ENCODE results near the gene CLTCL1.
"Not testable (repeated sequence)": the region's sequence is repeated elsewhere in the genome, so short reads cannot be mapped to it uniquely, and the experiment has no call there.

CLTCL1 gene

GRCh38 chr22:19291580-19292457 is at the start of gene CLTCL1:
CLTCL1 (minus strand) TSS chr22:19291719; CDS start chr22:19291641, 78 bp downstream.
- Histone ChIP-seq H3K4me3 (ENCODE audit: low read depth, low read length) (peak within 1 kb of the TSS; percentile 91), H3K27me3 (ENCODE audit: insufficient read depth, low read length) (no peaks in the 10 kb centered on the region), H3K4me1 (ENCODE audit: control insufficient read depth, insufficient read depth, low read length, unreplicated experiment) (peaks cover 28% of the 10 kb centered on the region), H2AFZ (ENCODE audit: low read length, unreplicated experiment) (peak within 1 kb of the TSS; percentile 83), H3K79me2 (ENCODE audit: control insufficient read depth, insufficient read depth, low read length, unreplicated experiment) (peaks cover 8% of the 10 kb centered on the region), H3K36me3 (ENCODE audit: insufficient read depth, low read length) (no peaks in the 10 kb centered on the region), H3K27ac (ENCODE audit: low read depth, low read length) (no peak within 1 kb of the TSS)

- no peaks in the 10 kb centered on the region for H3K4me1 ChIP-seq (ENCODE audit: control insufficient read depth, insufficient read depth, low read length, unreplicated experiment)
- no peak overlapping the region for H2AFZ ChIP-seq (ENCODE audit: low read length, unreplicated experiment)
- H3K79me2 ChIP-seq (ENCODE audit: control insufficient read depth, insufficient read depth, low read length, unreplicated experiment) = no peaks in the 10 kb centered on the region
- H3K27me3 ChIP-seq (ENCODE audit: insufficient read depth, low read length) = no peaks in the 10 kb centered on the region
- H3K36me3 ChIP-seq (ENCODE audit: insufficient read depth, low read length) = peaks cover 24% of the 10 kb centered on the region
- no peak overlapping the region for H3K27ac ChIP-seq (ENCODE audit: low read depth, low read length)
- H3K4me3 ChIP-seq (ENCODE audit: low read depth, low read length) = no peak overlapping the region
These were observed 45.6 kb upstream of the CLTCL1 start for GRCh38 chr22:19337137-19337536.

- H2AFZ ChIP-seq (ENCODE audit: low read length, unreplicated experiment) = no peak overlapping the region
- no peak overlapping the region for H3K27ac ChIP-seq (ENCODE audit: low read depth, low read length)
- H3K27me3 ChIP-seq (ENCODE audit: insufficient read depth, low read length) = no peaks in the 10 kb centered on the region
- H3K4me3 ChIP-seq (ENCODE audit: low read depth, low read length) = no peak overlapping the region
- no peaks in the 10 kb centered on the region for H3K79me2 ChIP-seq (ENCODE audit: control insufficient read depth, insufficient read depth, low read length, unreplicated experiment)
- no peaks in the 10 kb centered on the region for H3K4me1 ChIP-seq (ENCODE audit: control insufficient read depth, insufficient read depth, low read length, unreplicated experiment)
- peaks cover 24% of the 10 kb centered on the region for H3K36me3 ChIP-seq (ENCODE audit: insufficient read depth, low read length)
These were observed 44.9 kb upstream of the CLTCL1 start for GRCh38 chr22:19336133-19337075.

- Histone ChIP-seq H3K79me2 (ENCODE audit: control insufficient read depth, insufficient read depth, low read length, unreplicated experiment) (no peaks in the 10 kb centered on the region), H3K27ac (ENCODE audit: low read depth, low read length) (no peak overlapping the region), H3K4me3 (ENCODE audit: low read depth, low read length) (no peak overlapping the region), H3K36me3 (ENCODE audit: insufficient read depth, low read length) (peaks cover 31% of the 10 kb centered on the region), H2AFZ (ENCODE audit: low read length, unreplicated experiment) (no peak overlapping the region), H3K4me1 (ENCODE audit: control insufficient read depth, insufficient read depth, low read length, unreplicated experiment) (no peaks in the 10 kb centered on the region), H3K27me3 (ENCODE audit: insufficient read depth, low read length) (no peaks in the 10 kb centered on the region)
These were observed 40.5 kb upstream of the CLTCL1 start for GRCh38 chr22:19331975-19332374.

GRCh38 chr22:19331474-19331873 is 40.0 kb upstream of the CLTCL1 start:
- Histone ChIP-seq H3K4me1 (ENCODE audit: control insufficient read depth, insufficient read depth, low read length, unreplicated experiment) (no peaks in the 10 kb centered on the region), H3K27ac (ENCODE audit: low read depth, low read length) (no peak overlapping the region), H3K27me3 (ENCODE audit: insufficient read depth, low read length) (no peaks in the 10 kb centered on the region), H3K4me3 (ENCODE audit: low read depth, low read length) (no peak overlapping the region), H3K79me2 (ENCODE audit: control insufficient read depth, insufficient read depth, low read length, unreplicated experiment) (no peaks in the 10 kb centered on the region), H2AFZ (ENCODE audit: low read length, unreplicated experiment) (no peak overlapping the region), H3K36me3 (ENCODE audit: insufficient read depth, low read length) (peaks cover 28% of the 10 kb centered on the region)

GRCh38 chr22:19330865-19331418 is 39.4 kb upstream of the CLTCL1 start:
- Histone ChIP-seq H3K36me3 (ENCODE audit: insufficient read depth, low read length) (peaks cover 23% of the 10 kb centered on the region), H3K79me2 (ENCODE audit: control insufficient read depth, insufficient read depth, low read length, unreplicated experiment) (no peaks in the 10 kb centered on the region), H3K4me1 (ENCODE audit: control insufficient read depth, insufficient read depth, low read length, unreplicated experiment) (no peaks in the 10 kb centered on the region), H2AFZ (ENCODE audit: low read length, unreplicated experiment) (no peak overlapping the region), H3K27ac (ENCODE audit: low read depth, low read length) (no peak overlapping the region), H3K4me3 (ENCODE audit: low read depth, low read length) (no peak overlapping the region), H3K27me3 (ENCODE audit: insufficient read depth, low read length) (no peaks in the 10 kb centered on the region)

GRCh38 chr22:19330205-19330604 is 38.7 kb upstream of the CLTCL1 start:
- not testable (repeated sequence) for H3K27me3 ChIP-seq (ENCODE audit: insufficient read depth, low read length); H2AFZ ChIP-seq (ENCODE audit: low read length, unreplicated experiment); H3K4me1 ChIP-seq (ENCODE audit: control insufficient read depth, insufficient read depth, low read length, unreplicated experiment); H3K27ac ChIP-seq (ENCODE audit: low read depth, low read length); H3K79me2 ChIP-seq (ENCODE audit: control insufficient read depth, insufficient read depth, low read length, unreplicated experiment); H3K4me3 ChIP-seq (ENCODE audit: low read depth, low read length)
- H3K36me3 ChIP-seq (ENCODE audit: insufficient read depth, low read length) = peaks cover 19% of the 10 kb centered on the region

GRCh38 chr22:19329454-19329853 is 37.9 kb upstream of the CLTCL1 start:
- Histone ChIP-seq H3K4me3 (ENCODE audit: low read depth, low read length) (no peak overlapping the region), H3K79me2 (ENCODE audit: control insufficient read depth, insufficient read depth, low read length, unreplicated experiment) (no peaks in the 10 kb centered on the region), H3K27me3 (ENCODE audit: insufficient read depth, low read length) (no peaks in the 10 kb centered on the region), H3K36me3 (ENCODE audit: insufficient read depth, low read length) (peaks cover 12% of the 10 kb centered on the region), H3K27ac (ENCODE audit: low read depth, low read length) (no peak overlapping the region), H2AFZ (ENCODE audit: low read length, unreplicated experiment) (no peak overlapping the region), H3K4me1 (ENCODE audit: control insufficient read depth, insufficient read depth, low read length, unreplicated experiment) (peaks cover 7% of the 10 kb centered on the region)

- H3K27ac ChIP-seq (ENCODE audit: low read depth, low read length) = peak overlapping the region; percentile 53; the same call in 1 of the 2 replicates
- H2AFZ ChIP-seq (ENCODE audit: low read length, unreplicated experiment) = no peak overlapping the region
- H3K79me2 ChIP-seq (ENCODE audit: control insufficient read depth, insufficient read depth, low read length, unreplicated experiment) = no peaks in the 10 kb centered on the region
- peaks cover 7% of the 10 kb centered on the region for H3K4me1 ChIP-seq (ENCODE audit: control insufficient read depth, insufficient read depth, low read length, unreplicated experiment)
- no peaks in the 10 kb centered on the region for H3K27me3 ChIP-seq (ENCODE audit: insufficient read depth, low read length)
- H3K36me3 ChIP-seq (ENCODE audit: insufficient read depth, low read length) = peaks cover 6% of the 10 kb centered on the region; the same call in 1 of the 2 replicates
- H3K4me3 ChIP-seq (ENCODE audit: low read depth, low read length) = no peak overlapping the region
These were observed 33.9 kb upstream of the CLTCL1 start for GRCh38 chr22:19325296-19325948.

- H3K27ac ChIP-seq (ENCODE audit: low read depth, low read length); H3K4me3 ChIP-seq (ENCODE audit: low read depth, low read length); H3K79me2 ChIP-seq (ENCODE audit: control insufficient read depth, insufficient read depth, low read length, unreplicated experiment); H2AFZ ChIP-seq (ENCODE audit: low read length, unreplicated experiment); H3K4me1 ChIP-seq (ENCODE audit: control insufficient read depth, insufficient read depth, low read length, unreplicated experiment); H3K27me3 ChIP-seq (ENCODE audit: insufficient read depth, low read length); H3K36me3 ChIP-seq (ENCODE audit: insufficient read depth, low read length): not testable (repeated sequence)
These were observed 31.9 kb upstream of the CLTCL1 start for GRCh38 chr22:19323420-19323819.

All from ACC112 (cell line).